Ovary (tissue), 3 donors: ENCODE measurements around the gene ADNP2.

Source experiments
- CTCF ChIP-seq, 3 donors: fragments of 450-650 bp in 2 of 3; fragments of 200-600 bp in 1 of 3; IDR thresholded peaks; one replicate each; pipeline versions ENCODE4 v1.5.1 to v1.8.0; 2016 to 2022; ENCODE audit warnings: antibody characterized with exemption in 3 of 3, mild to moderate bottlenecking in 1 of 3
- POLR2A ChIP-seq: fragments of 450-650 bp; IDR thresholded peaks from one replicate; pipeline ENCODE4 v1.6.1; 2017; ENCODE audit warnings: antibody characterized with exemption, mild to moderate bottlenecking, moderate library complexity
- donor health status: DM: no; HTN: no; CAD: no.

- TF ChIP-seq CTCF (IDR thresholded peaks at IDR 0.05) (no peak), POLR2A (no peak)
These were observed 70.9 kb downstream of the ADNP2 start for GRCh38 chr18:80179857-80180558.
